GM19023 (cell line): ENCODE results near the gene USH1C.

ENCODE experiments used
- ATAC-seq: cut with Tn5 transposase; IDR thresholded peaks from one replicate; pipeline ENCODE4 v1.9.1; 2021; ENCODE audit warnings: mild to moderate bottlenecking, moderate library complexity; ENCODE audit not compliant: unreplicated experiment

Gene USH1C

GRCh38 chr11:17508791-17509190 lies 35.4 kb downstream of the USH1C start:
- ATAC-seq, result no peak

GRCh38 chr11:17508306-17508705 lies 35.9 kb downstream of the USH1C start:
- no peak for ATAC-seq

- ATAC-seq, result no peak
These were observed 36.4 kb downstream of the USH1C start for GRCh38 chr11:17507773-17508172.

GRCh38 chr11:17506942-17507341 lies 37.3 kb downstream of the USH1C start:
- peak; percentile 75 for ATAC-seq

- ATAC-seq, result no peak
These were observed 37.9 kb downstream of the USH1C start for GRCh38 chr11:17506314-17506713.

- ATAC-seq, result no peak
These were observed 39.1 kb downstream of the USH1C start for GRCh38 chr11:17505146-17505545.

- peak; percentile 49 for ATAC-seq
These were observed 39.7 kb downstream of the USH1C start for GRCh38 chr11:17504330-17505107.

GRCh38 chr11:17502630-17503029 lies 41.6 kb downstream of the USH1C start:
- no peak for ATAC-seq

GRCh38 chr11:17500673-17501072 lies 43.5 kb downstream of the USH1C start:
- ATAC-seq, result no peak

- ATAC-seq, result no peak
These were observed 45.7 kb downstream of the USH1C start for GRCh38 chr11:17498475-17498874.

- ATAC-seq, result no peak
These were observed 46.2 kb downstream of the USH1C start for GRCh38 chr11:17498058-17498457.

- ATAC-seq, result no peak
These were observed 47.8 kb downstream of the USH1C start for GRCh38 chr11:17496406-17496805.

GRCh38 chr11:17494019-17494418 lies 50.2 kb downstream of the USH1C start:
- no peak for ATAC-seq

- ATAC-seq, result no peak
These were observed 53.3 kb downstream of the USH1C start for GRCh38 chr11:17490938-17491337.

GRCh38 chr11:17490232-17490631 lies 54.0 kb downstream of the USH1C start:
- ATAC-seq, result no peak

- no peak for ATAC-seq
These were observed 54.5 kb downstream of the USH1C start for GRCh38 chr11:17489751-17490150.

- ATAC-seq, result no peak
These were observed 55.7 kb downstream of the USH1C start for GRCh38 chr11:17488563-17488962.

GRCh38 chr11:17486646-17487045 lies 57.6 kb downstream of the USH1C start:
- no peak for ATAC-seq

GRCh38 chr11:17483505-17483904 lies 60.7 kb downstream of the USH1C start:
- no peak for ATAC-seq

GRCh38 chr11:17481905-17482304 lies 62.3 kb downstream of the USH1C start:
- no peak for ATAC-seq

GRCh38 chr11:17479284-17480214 lies 64.7 kb downstream of the USH1C start:
- no peak for ATAC-seq

GRCh38 chr11:17478070-17478469 lies 66.1 kb downstream of the USH1C start:
- no peak for ATAC-seq
